HepG2 (cell line): ENCODE data around the gene PRKCZ. TPM values are rescaled to one million over a fixed set of nuclear protein-coding genes. Genes with fewer than 3 reads are reported as not detected.

Experiments used
- ATAD3A ChIP-seq: sonication (generic); formaldehyde crosslinking; IDR thresholded peaks from 2 replicates; pipeline ENCODE4 v1.4.0; 2020; ENCODE audit warnings: missing genetic modification reagents
- BRD4 ChIP-seq: sonication (generic); formaldehyde crosslinking; IDR thresholded peaks from 2 replicates; pipeline ENCODE4 v1.4.0; 2020; ENCODE audit warnings: missing genetic modification reagents
- CBX5 ChIP-seq: sonication (generic); formaldehyde crosslinking; IDR thresholded peaks from 2 replicates; pipeline ENCODE4 v1.4.0; 2020; ENCODE audit warnings: missing genetic modification reagents, borderline replicate concordance
- KLF13 ChIP-seq: sonication (generic); formaldehyde crosslinking; IDR thresholded peaks from 2 replicates; pipeline ENCODE4 v1.4.0; 2020; ENCODE audit warnings: mild to moderate bottlenecking, missing genetic modification reagents
- NFIC ChIP-seq: IDR thresholded peaks from 2 replicates; pipeline ENCODE4 v1.6.1; 2012; ENCODE audit warnings: mild to moderate bottlenecking, low read length, inconsistent platforms
- STAG1 ChIP-seq: sonication (generic); formaldehyde crosslinking; IDR thresholded peaks from 2 replicates; pipeline ENCODE4 v1.4.0; 2020; ENCODE audit warnings: missing genetic modification reagents
- TP53 ChIP-seq: sonication (generic); formaldehyde crosslinking; conservative IDR thresholded peaks from 2 replicates; pipeline ENCODE4 v1.4.0; 2020; ENCODE audit warnings: missing genetic modification reagents
- ZNF225 ChIP-seq: sonication (generic); formaldehyde crosslinking; IDR thresholded peaks from 2 replicates; pipeline ENCODE4 v1.4.0; 2020; ENCODE audit warnings: mild to moderate bottlenecking, missing genetic modification reagents
- ZNF350 ChIP-seq: sonication (generic); formaldehyde crosslinking; IDR thresholded peaks from 2 replicates; pipeline ENCODE4 v1.4.0; 2020; ENCODE audit warnings: mild to moderate bottlenecking, low read depth, missing genetic modification reagents, borderline replicate concordance
- ZNF552 ChIP-seq: sonication (generic); formaldehyde crosslinking; IDR thresholded peaks from 2 replicates; pipeline ENCODE4 v1.9.0; 2022; ENCODE audit warnings: missing genetic modification reagents, mild to moderate bottlenecking, borderline replicate concordance
- ZNF607 ChIP-seq: sonication (generic); formaldehyde crosslinking; IDR thresholded peaks from 2 replicates; pipeline ENCODE4 v1.5.1; 2020; ENCODE audit warnings: missing genetic modification reagents, mild to moderate bottlenecking, borderline replicate concordance
- ZSCAN20 ChIP-seq: sonication (generic); formaldehyde crosslinking; IDR thresholded peaks from 2 replicates; pipeline ENCODE4 v1.4.0; 2020; ENCODE audit warnings: missing genetic modification reagents, mild to moderate bottlenecking, borderline replicate concordance
- polyA plus RNA-seq, 8 experiments: library from polyadenylated mRNA; depleted of rRNA in 3 of 8; stranded (reverse) in 7 of 8; unstranded in 1 of 8; fragments of >200 nt; fragmentation: Illumina TruSeq in 4 of 8; extraction: Trizol in 4 of 8; gene quantifications; 2 replicates each; pipeline versions ENCODE4 v1.2.1 to v1.2.3, GENCODE V29; 2011 to 2016; ENCODE audit warnings: low read depth in 4 of 8, missing spikeins in 1 of 8, mixed read lengths in 1 of 8; ENCODE audit not compliant: insufficient read depth in 1 of 8
- total RNA-seq, 5 experiments: library from RNA; depleted of rRNA; stranded (reverse); fragments of >200 nt; fragmentation: Illumina TruSeq; extraction: Trizol; gene quantifications; 2 replicates each; pipeline ENCODE4 v1.2.3, GENCODE V29; 2016; ENCODE audit warnings: low read depth in 1 of 5
- TF ChIP-seq, protein P1 (sequence below): IDR thresholded peaks from 2 replicates; pipeline ENCODE4 v1.4.0; 2020; ENCODE audit warnings: mild to moderate bottlenecking, missing genetic modification reagents
- TF ChIP-seq, protein P2 (sequence below): sonication (generic); formaldehyde crosslinking; IDR thresholded peaks from 2 replicates; pipeline ENCODE4 v1.9.0; 2021; ENCODE audit warnings: missing genetic modification reagents, borderline replicate concordance
- TF ChIP-seq, protein P3 (sequence below): IDR thresholded peaks from 2 replicates; pipeline ENCODE4 v1.6.1; 2016; ENCODE audit warnings: low read depth, control low read depth

PRKCZ gene
- total and polyA plus RNA-seq, 2 of the 13 experiments (the other 11 are each of a cell fraction or from before 2014, with no cell fraction given) = 34.7 to 85.2 TPM

- TF ChIP-seq, protein P1, sequence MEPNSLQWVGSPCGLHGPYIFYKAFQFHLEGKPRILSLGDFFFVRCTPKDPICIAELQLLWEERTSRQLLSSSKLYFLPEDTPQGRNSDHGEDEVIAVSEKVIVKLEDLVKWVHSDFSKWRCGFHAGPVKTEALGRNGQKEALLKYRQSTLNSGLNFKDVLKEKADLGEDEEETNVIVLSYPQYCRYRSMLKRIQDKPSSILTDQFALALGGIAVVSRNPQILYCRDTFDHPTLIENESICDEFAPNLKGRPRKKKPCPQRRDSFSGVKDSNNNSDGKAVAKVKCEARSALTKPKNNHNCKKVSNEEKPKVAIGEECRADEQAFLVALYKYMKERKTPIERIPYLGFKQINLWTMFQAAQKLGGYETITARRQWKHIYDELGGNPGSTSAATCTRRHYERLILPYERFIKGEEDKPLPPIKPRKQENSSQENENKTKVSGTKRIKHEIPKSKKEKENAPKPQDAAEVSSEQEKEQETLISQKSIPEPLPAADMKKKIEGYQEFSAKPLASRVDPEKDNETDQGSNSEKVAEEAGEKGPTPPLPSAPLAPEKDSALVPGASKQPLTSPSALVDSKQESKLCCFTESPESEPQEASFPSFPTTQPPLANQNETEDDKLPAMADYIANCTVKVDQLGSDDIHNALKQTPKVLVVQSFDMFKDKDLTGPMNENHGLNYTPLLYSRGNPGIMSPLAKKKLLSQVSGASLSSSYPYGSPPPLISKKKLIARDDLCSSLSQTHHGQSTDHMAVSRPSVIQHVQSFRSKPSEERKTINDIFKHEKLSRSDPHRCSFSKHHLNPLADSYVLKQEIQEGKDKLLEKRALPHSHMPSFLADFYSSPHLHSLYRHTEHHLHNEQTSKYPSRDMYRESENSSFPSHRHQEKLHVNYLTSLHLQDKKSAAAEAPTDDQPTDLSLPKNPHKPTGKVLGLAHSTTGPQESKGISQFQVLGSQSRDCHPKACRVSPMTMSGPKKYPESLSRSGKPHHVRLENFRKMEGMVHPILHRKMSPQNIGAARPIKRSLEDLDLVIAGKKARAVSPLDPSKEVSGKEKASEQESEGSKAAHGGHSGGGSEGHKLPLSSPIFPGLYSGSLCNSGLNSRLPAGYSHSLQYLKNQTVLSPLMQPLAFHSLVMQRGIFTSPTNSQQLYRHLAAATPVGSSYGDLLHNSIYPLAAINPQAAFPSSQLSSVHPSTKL (CRISPR knock-in tag) = no peak
- TF ChIP-seq BRD4 (CRISPR knock-in tag) (peak; percentile 53; the same call in 1 of the 2 replicates), CBX5 (CRISPR knock-in tag) (no peak; the same call in 1 of the 2 replicates), ZNF607 (no peak; the same call in 1 of the 2 replicates), ZNF225 (no peak), KLF13 (no peak), TP53 (CRISPR knock-in tag) (no peak), ATAD3A (CRISPR knock-in tag) (no peak), NFIC (no peak), ZNF350 (CRISPR knock-in tag) (no peak; the same call in 1 of the 2 replicates), ZSCAN20 (CRISPR knock-in tag) (no peak), ZNF552 (CRISPR knock-in tag) (no peak), STAG1 (CRISPR knock-in tag) (no peak)
- TF ChIP-seq, protein P2, sequence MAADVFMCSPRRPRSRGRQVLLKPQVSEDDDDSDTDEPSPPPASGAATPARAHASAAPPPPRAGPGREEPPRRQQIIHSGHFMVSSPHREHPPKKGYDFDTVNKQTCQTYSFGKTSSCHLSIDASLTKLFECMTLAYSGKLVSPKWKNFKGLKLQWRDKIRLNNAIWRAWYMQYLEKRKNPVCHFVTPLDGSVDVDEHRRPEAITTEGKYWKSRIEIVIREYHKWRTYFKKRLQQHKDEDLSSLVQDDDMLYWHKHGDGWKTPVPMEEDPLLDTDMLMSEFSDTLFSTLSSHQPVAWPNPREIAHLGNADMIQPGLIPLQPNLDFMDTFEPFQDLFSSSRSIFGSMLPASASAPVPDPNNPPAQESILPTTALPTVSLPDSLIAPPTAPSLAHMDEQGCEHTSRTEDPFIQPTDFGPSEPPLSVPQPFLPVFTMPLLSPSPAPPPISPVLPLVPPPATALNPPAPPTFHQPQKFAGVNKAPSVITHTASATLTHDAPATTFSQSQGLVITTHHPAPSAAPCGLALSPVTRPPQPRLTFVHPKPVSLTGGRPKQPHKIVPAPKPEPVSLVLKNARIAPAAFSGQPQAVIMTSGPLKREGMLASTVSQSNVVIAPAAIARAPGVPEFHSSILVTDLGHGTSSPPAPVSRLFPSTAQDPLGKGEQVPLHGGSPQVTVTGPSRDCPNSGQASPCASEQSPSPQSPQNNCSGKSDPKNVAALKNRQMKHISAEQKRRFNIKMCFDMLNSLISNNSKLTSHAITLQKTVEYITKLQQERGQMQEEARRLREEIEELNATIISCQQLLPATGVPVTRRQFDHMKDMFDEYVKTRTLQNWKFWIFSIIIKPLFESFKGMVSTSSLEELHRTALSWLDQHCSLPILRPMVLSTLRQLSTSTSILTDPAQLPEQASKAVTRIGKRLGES (CRISPR knock-in tag) = no peak
- TF ChIP-seq, protein P3, sequence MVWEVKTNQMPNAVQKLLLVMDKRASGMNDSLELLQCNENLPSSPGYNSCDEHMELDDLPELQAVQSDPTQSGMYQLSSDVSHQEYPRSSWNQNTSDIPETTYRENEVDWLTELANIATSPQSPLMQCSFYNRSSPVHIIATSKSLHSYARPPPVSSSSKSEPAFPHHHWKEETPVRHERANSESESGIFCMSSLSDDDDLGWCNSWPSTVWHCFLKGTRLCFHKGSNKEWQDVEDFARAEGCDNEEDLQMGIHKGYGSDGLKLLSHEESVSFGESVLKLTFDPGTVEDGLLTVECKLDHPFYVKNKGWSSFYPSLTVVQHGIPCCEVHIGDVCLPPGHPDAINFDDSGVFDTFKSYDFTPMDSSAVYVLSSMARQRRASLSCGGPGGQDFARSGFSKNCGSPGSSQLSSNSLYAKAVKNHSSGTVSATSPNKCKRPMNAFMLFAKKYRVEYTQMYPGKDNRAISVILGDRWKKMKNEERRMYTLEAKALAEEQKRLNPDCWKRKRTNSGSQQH (CRISPR knock-in tag) = no peak
Measured at GRCh38 chr1:2046953-2047748, 3.1 kb upstream of the PRKCZ start (continued).
